SH-SY5Y (cell line): ENCODE data around the gene YEATS2.

Source experiments
- GATA2 ChIP-seq: IDR thresholded peaks from 2 replicates; pipeline ENCODE4 v1.6.1; 2011; ENCODE audit warnings: mild to moderate bottlenecking, low read depth, low read length
- GATA3 ChIP-seq: IDR thresholded peaks from 2 replicates; pipeline ENCODE4 v1.6.1; 2011; ENCODE audit warnings: low read depth, mild to moderate bottlenecking, low read length, moderate library complexity

- TF ChIP-seq GATA2 (no peak), GATA3 (no peak)
Measured at GRCh38 chr3:183807881-183808280, 110.3 kb downstream of the YEATS2 start.
